Peyer's patch (tissue), 4 donors: ENCODE data around the gene DDX10. TPM values are rescaled to one million over a fixed set of nuclear protein-coding genes. Genes with fewer than 3 reads are reported as not detected.

Experiments
- DNase-seq, 3 donors: peaks; one replicate each; pipeline ENCODE4 v3.0.0-alpha.2; 2017 to 2019
- H3K27ac ChIP-seq, 4 donors: fragments of 200-600 bp; sonication (generic); one replicate each; pipeline ENCODE4 v1.5.1; 2016 to 2019
- H3K27me3 ChIP-seq, 2 donors: fragments of 200-600 bp; sonication (generic); one replicate each; pipeline ENCODE4 v1.5.1; 2019
- H3K36me3 ChIP-seq, 3 donors: fragments of 200-600 bp; sonication (generic); one replicate each; pipeline ENCODE4 v1.5.1; 2016 to 2019
- H3K4me1 ChIP-seq, 4 donors: fragments of 200-600 bp; sonication (generic); one replicate each; pipeline ENCODE4 v1.5.1; 2016 to 2019
- H3K4me3 ChIP-seq, 4 donors: fragments of 200-600 bp; sonication (generic); 1 replicate in 3 of 4; 2 replicates in 1 of 4; pipeline ENCODE4 v1.5.1; 2016 to 2019; ENCODE audit warnings: mild to moderate bottlenecking in 1 of 4
- H3K9me3 ChIP-seq, 4 donors: fragments of 200-600 bp; sonication (generic); one replicate each; pipeline ENCODE4 v1.5.1; 2016 to 2019; ENCODE audit warnings: mild to moderate bottlenecking in 1 of 4
- POLR2A ChIP-seq, 2 donors: fragments of 450-650 bp; IDR thresholded peaks; one replicate each; pipeline ENCODE4 v1.5.1; 2017; ENCODE audit warnings: antibody characterized with exemption in 2 of 2, mild to moderate bottlenecking in 2 of 2, moderate library complexity in 2 of 2
- total RNA-seq, 4 donors: library from RNA; depleted of rRNA; stranded (reverse); fragments of >200 nt; gene quantifications; one replicate each; pipeline ENCODE4 v1.1.0, GENCODE V29; 2016
- TF ChIP-seq, protein P1 (sequence below), 6 experiments: fragments of 450-650 bp in 4 of 6; fragments of 200-600 bp in 2 of 6; sonication (generic) in 1 of 6; IDR thresholded peaks; one replicate each; pipeline ENCODE4 v1.5.1; 2017 to 2019; ENCODE audit warnings: antibody characterized with exemption in 6 of 6, mild to moderate bottlenecking in 3 of 6, moderate library complexity in 1 of 6

The DDX10 gene
- total RNA-seq, 4 donors from 2014 or later: 3.9 to 38.0 (median 16.5) TPM

DNA sequence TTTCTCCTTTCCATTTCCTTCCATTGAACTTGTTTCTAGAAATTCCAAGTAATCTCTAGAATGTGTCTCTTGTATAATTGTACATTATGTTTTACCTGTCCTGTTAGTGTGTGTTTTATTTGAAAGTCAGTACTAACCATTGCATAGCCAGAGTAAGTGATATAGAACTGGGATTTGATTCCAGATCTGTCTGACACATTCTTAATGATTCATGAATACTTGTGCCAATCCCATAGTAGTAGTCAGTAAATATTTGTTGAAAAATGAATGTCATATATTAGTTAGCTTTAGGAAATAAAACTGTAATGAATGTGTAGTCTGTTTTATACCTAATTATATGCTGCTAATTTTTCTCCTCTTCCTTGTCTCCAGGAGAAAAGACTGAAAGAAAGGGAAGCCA, 186.9 kb downstream of the DDX10 start:
- Histone ChIP-seq H3K27me3 (no peaks in the 10 kb centered on the region), H3K4me3 (no peak overlapping the region), H3K36me3 (no peaks in the 10 kb centered on the region), H3K27ac (no peak overlapping the region), H3K4me1 (peaks cover 0 to 6% (median 4%) of the 10 kb centered on the region in 4 donors), H3K9me3 (no peaks in the 10 kb centered on the region)
- DNase-seq: no peak
- TF ChIP-seq, protein P1, sequence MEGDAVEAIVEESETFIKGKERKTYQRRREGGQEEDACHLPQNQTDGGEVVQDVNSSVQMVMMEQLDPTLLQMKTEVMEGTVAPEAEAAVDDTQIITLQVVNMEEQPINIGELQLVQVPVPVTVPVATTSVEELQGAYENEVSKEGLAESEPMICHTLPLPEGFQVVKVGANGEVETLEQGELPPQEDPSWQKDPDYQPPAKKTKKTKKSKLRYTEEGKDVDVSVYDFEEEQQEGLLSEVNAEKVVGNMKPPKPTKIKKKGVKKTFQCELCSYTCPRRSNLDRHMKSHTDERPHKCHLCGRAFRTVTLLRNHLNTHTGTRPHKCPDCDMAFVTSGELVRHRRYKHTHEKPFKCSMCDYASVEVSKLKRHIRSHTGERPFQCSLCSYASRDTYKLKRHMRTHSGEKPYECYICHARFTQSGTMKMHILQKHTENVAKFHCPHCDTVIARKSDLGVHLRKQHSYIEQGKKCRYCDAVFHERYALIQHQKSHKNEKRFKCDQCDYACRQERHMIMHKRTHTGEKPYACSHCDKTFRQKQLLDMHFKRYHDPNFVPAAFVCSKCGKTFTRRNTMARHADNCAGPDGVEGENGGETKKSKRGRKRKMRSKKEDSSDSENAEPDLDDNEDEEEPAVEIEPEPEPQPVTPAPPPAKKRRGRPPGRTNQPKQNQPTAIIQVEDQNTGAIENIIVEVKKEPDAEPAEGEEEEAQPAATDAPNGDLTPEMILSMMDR (IDR thresholded peaks at IDR 0.05): no peak
- no peak for TF ChIP-seq POLR2A (IDR thresholded peaks at IDR 0.05)

DNA sequence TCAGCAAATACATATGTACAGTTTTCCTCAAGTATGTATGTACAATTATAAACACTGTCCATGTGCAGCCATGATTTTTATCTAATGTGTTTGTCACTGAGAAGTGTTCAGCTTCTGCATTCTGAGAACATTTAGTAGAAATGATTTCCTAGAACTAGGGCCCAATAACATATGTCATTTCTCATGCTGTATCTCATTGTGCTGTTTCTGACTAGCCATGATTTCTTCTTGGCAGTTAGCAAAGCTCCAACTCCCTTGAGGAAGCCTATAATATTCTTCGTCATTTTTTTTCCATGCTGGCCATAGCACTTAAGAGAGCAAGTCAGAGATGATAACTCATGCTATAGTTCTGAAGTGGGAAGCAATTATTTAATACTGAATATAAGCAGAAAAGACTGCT, 187.8 kb downstream of the DDX10 start:
- Histone ChIP-seq H3K4me1 (peaks cover 0 to 6% (median 4%) of the 10 kb centered on the region in 4 donors), H3K4me3 (no peak overlapping the region), H3K36me3 (no peaks in the 10 kb centered on the region), H3K27ac (no peak overlapping the region), H3K27me3 (no peaks in the 10 kb centered on the region), H3K9me3 (no peaks in the 10 kb centered on the region)
- DNase-seq: no peak
- TF ChIP-seq, protein P1 (IDR thresholded peaks at IDR 0.05): no peak
- TF ChIP-seq POLR2A (IDR thresholded peaks at IDR 0.05): no peak

DNA sequence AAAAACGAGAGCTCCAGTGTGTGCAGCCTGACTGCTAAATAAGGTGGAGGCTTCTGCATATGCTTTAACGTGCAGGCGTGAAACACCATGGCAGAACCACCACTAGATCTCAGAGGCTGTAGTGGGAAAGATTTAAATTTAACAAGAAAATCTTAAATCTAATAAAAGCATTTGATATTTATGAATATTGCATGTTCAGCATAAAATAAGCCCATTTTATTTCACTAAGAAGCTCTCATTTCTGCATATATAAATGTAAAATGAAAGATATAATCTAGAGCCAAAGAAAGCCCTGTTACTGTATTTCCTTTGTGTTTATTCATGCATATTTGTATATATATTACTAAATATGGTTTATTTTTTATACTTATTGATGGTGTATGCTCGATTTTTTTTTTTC, 188.3 kb downstream of the DDX10 start:
- Histone ChIP-seq H3K4me3 (no peak overlapping the region), H3K27me3 (no peaks in the 10 kb centered on the region), H3K9me3 (no peaks in the 10 kb centered on the region), H3K36me3 (no peaks in the 10 kb centered on the region), H3K4me1 (peaks cover 0 to 6% (median 4%) of the 10 kb centered on the region in 4 donors), H3K27ac (no peak overlapping the region)
- no peak for DNase-seq
- TF ChIP-seq, protein P1 (IDR thresholded peaks at IDR 0.05): no peak
- TF ChIP-seq POLR2A (IDR thresholded peaks at IDR 0.05): no peak

DNA sequence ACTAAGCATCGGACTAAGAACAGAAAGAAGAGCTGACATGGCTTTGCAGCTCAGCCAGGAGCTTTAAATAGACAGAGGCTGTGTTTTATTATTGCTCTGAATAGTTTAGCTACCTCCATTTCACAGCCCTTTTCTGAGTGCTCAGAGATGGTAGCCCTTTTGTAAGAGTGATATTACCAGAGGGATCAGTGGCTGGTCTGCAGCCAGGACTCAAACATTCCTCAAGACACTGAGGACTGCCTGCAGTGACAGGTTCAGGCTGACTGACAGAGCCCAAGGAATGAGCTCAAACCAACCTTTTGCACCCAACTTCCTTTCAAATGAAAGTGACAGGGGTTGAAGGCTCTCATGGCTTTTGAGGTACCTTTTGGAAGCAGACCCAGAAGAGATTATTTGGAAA, 189.0 kb downstream of the DDX10 start:
- H3K27me3 ChIP-seq: no peaks in the 10 kb centered on the region
- H3K9me3 ChIP-seq: no peaks in the 10 kb centered on the region
- no peak overlapping the region for H3K4me3 ChIP-seq
- TF ChIP-seq, protein P1 (IDR thresholded peaks at IDR 0.05): no peak
- H3K36me3 ChIP-seq: no peaks in the 10 kb centered on the region
- H3K4me1 ChIP-seq: peaks cover 0 to 6% (median 4%) of the 10 kb centered on the region in 4 donors
- no peak for DNase-seq
- H3K27ac ChIP-seq: peak overlapping the region; percentile 10 to 57 (median 47)

DNA sequence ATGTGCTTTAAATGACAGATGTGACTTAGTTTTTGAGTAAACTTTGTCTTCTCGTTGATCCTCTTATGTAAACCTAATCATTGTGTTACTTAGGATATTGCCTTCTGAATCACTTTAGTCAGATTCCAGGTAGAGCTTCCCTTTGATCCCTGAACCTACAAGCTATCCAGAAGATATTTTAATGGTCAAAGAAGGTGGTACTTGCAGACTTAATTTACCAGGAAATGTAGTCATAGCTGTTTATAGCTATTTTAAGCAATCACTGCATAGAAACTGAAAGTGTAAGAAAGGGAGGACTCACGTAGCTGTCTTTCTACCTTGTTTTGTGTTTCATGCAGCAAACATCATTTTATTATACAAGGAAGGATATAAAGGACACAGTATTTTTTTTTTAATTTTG, 189.5 kb downstream of the DDX10 start:
- Histone ChIP-seq H3K27me3 (no peaks in the 10 kb centered on the region), H3K4me3 (peak overlapping the region in 2 of 4 donors; percentile 18 to 20), H3K9me3 (no peaks in the 10 kb centered on the region), H3K4me1 (peaks cover 0 to 6% (median 4%) of the 10 kb centered on the region in 4 donors), H3K36me3 (no peaks in the 10 kb centered on the region), H3K27ac (peak overlapping the region; percentile 10 to 57 (median 47))
- DNase-seq: no peak
- TF ChIP-seq POLR2A (IDR thresholded peaks at IDR 0.05): no peak
- TF ChIP-seq, protein P1 (IDR thresholded peaks at IDR 0.05): no peak

DNA sequence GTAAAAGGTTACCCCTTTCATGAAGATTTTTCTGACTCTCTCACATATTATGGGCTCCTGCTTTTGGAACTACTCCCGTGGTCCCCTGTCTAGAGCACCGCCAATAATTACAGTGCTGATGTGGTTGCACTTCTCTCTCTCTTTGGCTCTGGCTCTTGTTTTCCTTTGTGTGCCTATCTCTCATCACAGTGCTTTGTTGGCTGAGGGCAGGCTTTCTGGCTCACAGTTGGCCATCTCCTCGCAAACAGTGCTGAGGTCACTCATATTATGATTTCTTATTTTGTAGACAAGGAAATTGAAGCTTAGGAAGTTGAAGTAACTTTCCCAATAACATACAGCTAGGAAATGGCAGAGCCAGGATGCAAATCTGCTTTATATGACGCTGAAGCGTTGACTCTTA, 192.5 kb downstream of the DDX10 start:
- Histone ChIP-seq H3K36me3 (no peaks in the 10 kb centered on the region), H3K27me3 (no peaks in the 10 kb centered on the region), H3K4me3 (no peak overlapping the region), H3K27ac (no peak overlapping the region), H3K4me1 (peaks cover 0 to 6% (median 4%) of the 10 kb centered on the region in 4 donors), H3K9me3 (no peaks in the 10 kb centered on the region)
- DNase-seq: no peak
- no peak for TF ChIP-seq POLR2A (IDR thresholded peaks at IDR 0.05)
- TF ChIP-seq, protein P1 (IDR thresholded peaks at IDR 0.05): no peak
